ENCODE results near the gene APOBEC2.
A peak's percentile ranks its signal among the peaks of the same experiment; 100 is the strongest.

APOBEC2 gene

DNA sequence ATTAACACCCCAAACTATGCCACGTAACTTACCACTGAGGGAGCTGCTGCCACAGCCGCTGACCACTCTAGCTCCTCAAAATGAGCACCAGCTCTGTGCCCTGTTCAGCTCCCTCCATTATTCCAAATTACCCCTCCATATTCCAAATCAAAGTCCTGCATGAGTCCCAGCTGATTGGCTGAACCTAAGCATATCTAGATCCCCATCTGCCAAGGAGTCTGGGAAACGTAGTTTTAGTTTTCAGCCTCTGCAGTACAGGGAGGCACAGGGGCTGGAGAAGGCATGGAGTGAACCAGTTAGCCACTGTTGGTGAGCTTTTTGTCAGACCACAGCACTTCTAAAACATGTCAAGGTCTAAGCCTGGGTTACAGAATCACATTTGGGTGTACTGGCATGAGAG, 29.9 kb upstream of the APOBEC2 start:
- H3K9ac ChIP-seq (ENCODE audit: low read depth, low read length): no peak overlapping the region
- no peaks in the 10 kb centered on the region for H3K36me3 ChIP-seq (ENCODE audit: insufficient read depth, low read depth, low read length)
- H3K9me3 ChIP-seq (ENCODE audit: insufficient read depth, low read depth, low read length): no peaks in the 10 kb centered on the region
- 0 out of 2 replicates have a peak, but pooled peaks cover 5% of the 10 kb centered on the region for H3K4me1 ChIP-seq (ENCODE audit: insufficient read depth, low read length)
- H3K27me3 ChIP-seq (ENCODE audit: insufficient read depth, low read length): no peaks in the 10 kb centered on the region
- H3K27ac ChIP-seq (ENCODE audit: low read length): no peak overlapping the region
- no peak overlapping the region for H3K4me3 ChIP-seq (ENCODE audit: low read length)

DNA sequence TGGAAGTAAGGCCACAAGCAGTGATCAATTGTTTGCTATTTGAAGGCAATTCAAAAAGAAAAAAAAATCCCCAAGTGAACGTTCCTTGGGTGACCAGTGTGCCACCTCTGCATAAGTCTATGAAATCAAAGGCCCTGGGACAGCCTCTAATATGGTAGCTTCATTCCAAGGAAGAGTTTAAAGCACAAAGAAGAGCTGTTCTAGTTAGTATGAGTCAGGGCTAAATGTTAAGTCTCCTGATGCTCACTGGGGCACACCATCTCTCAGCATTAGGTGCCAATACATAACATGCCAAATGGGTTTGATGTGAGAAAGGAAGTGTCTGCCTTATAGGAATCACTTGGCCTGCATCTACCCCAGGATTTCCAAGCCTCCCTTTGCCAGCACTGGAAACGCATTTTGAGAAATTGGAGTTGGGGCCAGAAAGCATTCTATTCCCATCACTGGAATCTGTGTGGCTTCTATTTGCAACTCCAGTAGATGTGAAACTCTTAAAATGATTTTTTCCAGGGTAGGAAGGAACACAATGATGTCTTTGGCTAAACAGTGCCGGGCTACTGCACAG, 27.0 kb upstream of the APOBEC2 start:
- Histone ChIP-seq H3K9ac (ENCODE audit: low read depth, low read length) (no peak overlapping the region), H3K9me3 (ENCODE audit: insufficient read depth, low read depth, low read length) (no peaks in the 10 kb centered on the region), H3K4me1 (ENCODE audit: insufficient read depth, low read length) (peaks cover 13% of the 10 kb centered on the region; the same call in 1 of the 2 replicates)

DNA sequence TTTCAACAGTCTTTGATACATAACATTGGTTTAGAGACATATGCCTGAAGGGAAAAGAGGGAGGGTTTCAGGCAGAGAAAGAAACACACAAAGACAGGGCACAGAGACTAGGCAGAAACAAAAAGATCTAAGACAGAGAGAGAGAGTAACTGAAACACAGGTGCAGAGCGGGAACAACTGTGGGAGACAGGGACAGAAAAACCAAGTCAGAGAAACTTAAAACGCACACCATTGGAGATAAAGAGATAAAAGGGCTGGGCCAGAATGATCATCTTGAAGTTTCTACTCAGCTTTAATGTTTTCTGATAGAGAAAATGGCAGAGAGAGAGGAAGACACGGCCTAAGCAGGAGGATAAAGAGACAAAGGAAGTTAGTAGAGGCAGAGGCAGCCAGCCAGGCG, 25.8 kb upstream of the APOBEC2 start:
- Histone ChIP-seq H3K9ac (ENCODE audit: low read depth, low read length) (peak overlapping the region; percentile 68; the same call in 1 of the 2 replicates), H3K4me1 (ENCODE audit: insufficient read depth, low read length) (peaks cover 13% of the 10 kb centered on the region; the same call in 1 of the 2 replicates), H3K9me3 (ENCODE audit: insufficient read depth, low read depth, low read length) (no peaks in the 10 kb centered on the region), H3K36me3 (ENCODE audit: insufficient read depth, low read depth, low read length) (no peaks in the 10 kb centered on the region), H3K4me3 (ENCODE audit: low read length) (peak overlapping the region; percentile 68), H3K27me3 (ENCODE audit: insufficient read depth, low read length) (peaks cover 6% of the 10 kb centered on the region; the same call in 1 of the 2 replicates), H3K27ac (ENCODE audit: low read length) (no peak overlapping the region)

More for the DNA sequence above, 27.0 kb upstream of the APOBEC2 start:
- no peak overlapping the region for H3K27ac ChIP-seq (ENCODE audit: low read length)
- H3K36me3 ChIP-seq (ENCODE audit: insufficient read depth, low read depth, low read length): no peaks in the 10 kb centered on the region
- peaks cover 6% of the 10 kb centered on the region; the same call in 1 of the 2 replicates for H3K27me3 ChIP-seq (ENCODE audit: insufficient read depth, low read length)
- H3K4me3 ChIP-seq (ENCODE audit: low read length): no peak overlapping the region

- peak overlapping the region; percentile 75; the same call in 1 of the 2 replicates for H3K9ac ChIP-seq (ENCODE audit: low read depth, low read length)
- H3K9me3 ChIP-seq (ENCODE audit: insufficient read depth, low read depth, low read length): no peaks in the 10 kb centered on the region
- H3K27me3 ChIP-seq (ENCODE audit: insufficient read depth, low read length): peaks cover 6% of the 10 kb centered on the region; the same call in 1 of the 2 replicates
- H3K27ac ChIP-seq (ENCODE audit: low read length): no peak overlapping the region
- no peaks in the 10 kb centered on the region for H3K36me3 ChIP-seq (ENCODE audit: insufficient read depth, low read depth, low read length)
- peaks cover 13% of the 10 kb centered on the region; the same call in 1 of the 2 replicates for H3K4me1 ChIP-seq (ENCODE audit: insufficient read depth, low read length)
- peak overlapping the region; percentile 68 for H3K4me3 ChIP-seq (ENCODE audit: low read length)
These were observed 25.0 kb upstream of the APOBEC2 start for GRCh38 chr6:41027799-41028560.

DNA sequence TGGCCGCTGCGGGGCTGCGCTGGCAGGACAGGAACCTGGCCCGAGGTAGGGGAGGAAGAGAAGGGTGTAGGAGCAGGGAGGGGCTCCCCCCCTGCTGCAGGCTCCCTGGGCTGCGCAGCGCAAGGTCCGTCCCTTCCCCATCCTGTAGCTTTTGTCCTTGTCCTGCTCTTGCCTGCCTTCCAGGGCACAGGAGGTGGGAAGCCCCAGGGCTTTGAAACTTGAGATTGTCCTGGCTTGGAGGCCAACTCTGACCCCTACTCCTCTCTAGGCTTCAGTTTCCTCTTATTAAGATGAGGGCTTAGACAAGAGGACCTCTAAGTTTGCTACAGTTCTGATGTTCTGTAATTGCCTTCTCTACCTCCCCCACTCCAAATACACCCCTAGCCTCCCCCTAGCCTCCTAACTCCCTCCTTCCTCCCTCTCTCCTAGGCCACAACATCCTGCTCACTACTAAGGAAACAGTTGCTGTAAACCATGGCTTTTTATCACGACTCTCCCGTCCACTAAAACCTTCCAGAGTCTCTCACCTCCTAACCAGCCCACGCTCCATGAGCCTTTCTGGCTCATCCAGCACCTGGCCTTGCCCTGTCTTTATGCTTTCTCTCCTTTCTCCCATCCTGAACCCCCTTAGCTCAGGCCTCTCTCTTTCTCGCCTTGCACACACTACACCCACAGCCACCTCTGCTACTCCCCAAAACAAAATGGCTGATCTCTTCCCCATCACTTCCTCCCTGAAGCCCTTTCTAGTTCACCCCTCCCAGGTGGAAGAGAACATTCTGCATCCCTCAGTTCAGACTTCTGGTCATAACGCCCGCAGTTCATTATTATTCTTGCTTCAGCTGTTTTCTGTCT, 24.2 kb upstream of the APOBEC2 start:
- no peak overlapping the region for H3K27ac ChIP-seq (ENCODE audit: low read length)
- H3K9me3 ChIP-seq (ENCODE audit: insufficient read depth, low read depth, low read length): no peaks in the 10 kb centered on the region
- H3K9ac ChIP-seq (ENCODE audit: low read depth, low read length): peak overlapping the region; percentile 75; the same call in 1 of the 2 replicates
- no peaks in the 10 kb centered on the region for H3K36me3 ChIP-seq (ENCODE audit: insufficient read depth, low read depth, low read length)
- peak overlapping the region; percentile 68 for H3K4me3 ChIP-seq (ENCODE audit: low read length)
- peaks cover 6% of the 10 kb centered on the region; the same call in 1 of the 2 replicates for H3K27me3 ChIP-seq (ENCODE audit: insufficient read depth, low read length)
- peaks cover 13% of the 10 kb centered on the region; the same call in 1 of the 2 replicates for H3K4me1 ChIP-seq (ENCODE audit: insufficient read depth, low read length)

GRCh38 chr6:41032830-41033229, 20.2 kb upstream of the APOBEC2 start:
- Histone ChIP-seq H3K36me3 (ENCODE audit: insufficient read depth, low read depth, low read length) (no peaks in the 10 kb centered on the region), H3K27ac (ENCODE audit: low read length) (no peak overlapping the region), H3K9ac (ENCODE audit: low read depth, low read length) (no peak overlapping the region), H3K27me3 (ENCODE audit: insufficient read depth, low read length) (peaks cover 6% of the 10 kb centered on the region; the same call in 1 of the 2 replicates), H3K9me3 (ENCODE audit: insufficient read depth, low read depth, low read length) (no peaks in the 10 kb centered on the region), H3K4me3 (ENCODE audit: low read length) (no peak overlapping the region), H3K4me1 (ENCODE audit: insufficient read depth, low read length) (peaks cover 8% of the 10 kb centered on the region; the same call in 1 of the 2 replicates)

GRCh38 chr6:41033776-41034175, 19.2 kb upstream of the APOBEC2 start:
- H3K4me3 ChIP-seq (ENCODE audit: low read length): no peak overlapping the region
- no peaks in the 10 kb centered on the region for H3K9me3 ChIP-seq (ENCODE audit: insufficient read depth, low read depth, low read length)
- no peaks in the 10 kb centered on the region for H3K36me3 ChIP-seq (ENCODE audit: insufficient read depth, low read depth, low read length)
- peaks cover 7% of the 10 kb centered on the region for H3K4me1 ChIP-seq (ENCODE audit: insufficient read depth, low read length)
- H3K9ac ChIP-seq (ENCODE audit: low read depth, low read length): no peak overlapping the region
- H3K27ac ChIP-seq (ENCODE audit: low read length): no peak overlapping the region
- peaks cover 6% of the 10 kb centered on the region; the same call in 1 of the 2 replicates for H3K27me3 ChIP-seq (ENCODE audit: insufficient read depth, low read length)

- Histone ChIP-seq H3K36me3 (ENCODE audit: insufficient read depth, low read depth, low read length) (no peaks in the 10 kb centered on the region), H3K9me3 (ENCODE audit: insufficient read depth, low read depth, low read length) (no peaks in the 10 kb centered on the region), H3K27me3 (ENCODE audit: insufficient read depth, low read length) (no peaks in the 10 kb centered on the region), H3K9ac (ENCODE audit: low read depth, low read length) (no peak overlapping the region), H3K27ac (ENCODE audit: low read length) (no peak overlapping the region), H3K4me3 (ENCODE audit: low read length) (no peak overlapping the region), H3K4me1 (ENCODE audit: insufficient read depth, low read length) (peaks cover 6% of the 10 kb centered on the region)
These were observed 16.8 kb upstream of the APOBEC2 start for GRCh38 chr6:41036186-41036585.

DNA sequence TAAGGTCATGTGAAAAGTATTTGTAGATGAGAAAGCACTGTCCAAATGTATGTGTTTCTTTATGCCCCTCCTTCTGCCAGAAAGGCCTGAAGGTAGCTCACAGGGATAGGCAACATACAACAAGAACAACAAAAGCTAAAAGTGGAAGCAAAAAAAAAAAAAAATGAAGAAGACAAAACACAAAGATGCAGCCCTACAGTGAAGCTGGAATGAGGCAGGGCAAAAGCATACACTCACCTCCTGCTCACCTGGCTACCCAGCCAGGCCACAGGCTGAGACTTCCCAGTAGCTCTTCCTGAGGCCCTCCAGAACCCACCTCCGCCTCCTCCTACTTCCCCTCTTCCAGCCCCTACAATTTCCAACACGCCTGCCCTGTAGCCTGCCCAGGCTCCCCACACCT, 16.4 kb upstream of the APOBEC2 start:
- no peak overlapping the region for H3K4me3 ChIP-seq (ENCODE audit: low read length)
- peaks cover 6% of the 10 kb centered on the region for H3K4me1 ChIP-seq (ENCODE audit: insufficient read depth, low read length)
- H3K36me3 ChIP-seq (ENCODE audit: insufficient read depth, low read depth, low read length): no peaks in the 10 kb centered on the region
- no peak overlapping the region for H3K9ac ChIP-seq (ENCODE audit: low read depth, low read length)
- H3K27ac ChIP-seq (ENCODE audit: low read length): no peak overlapping the region
- no peaks in the 10 kb centered on the region for H3K27me3 ChIP-seq (ENCODE audit: insufficient read depth, low read length)
- no peaks in the 10 kb centered on the region for H3K9me3 ChIP-seq (ENCODE audit: insufficient read depth, low read depth, low read length)

GRCh38 chr6:41037107-41037900, 15.7 kb upstream of the APOBEC2 start:
- H3K9me3 ChIP-seq (ENCODE audit: insufficient read depth, low read depth, low read length): no peaks in the 10 kb centered on the region
- no peak overlapping the region for H3K9ac ChIP-seq (ENCODE audit: low read depth, low read length)
- no peak overlapping the region for H3K4me3 ChIP-seq (ENCODE audit: low read length)
- peaks cover 6% of the 10 kb centered on the region for H3K4me1 ChIP-seq (ENCODE audit: insufficient read depth, low read length)
- no peak overlapping the region for H3K27ac ChIP-seq (ENCODE audit: low read length)
- H3K27me3 ChIP-seq (ENCODE audit: insufficient read depth, low read length): no peaks in the 10 kb centered on the region
- H3K36me3 ChIP-seq (ENCODE audit: insufficient read depth, low read depth, low read length): no peaks in the 10 kb centered on the region

GRCh38 chr6:41038205-41038604, 14.8 kb upstream of the APOBEC2 start:
- Histone ChIP-seq H3K9me3 (ENCODE audit: insufficient read depth, low read depth, low read length) (no peaks in the 10 kb centered on the region), H3K9ac (ENCODE audit: low read depth, low read length) (no peak overlapping the region), H3K27me3 (ENCODE audit: insufficient read depth, low read length) (no peaks in the 10 kb centered on the region), H3K4me1 (ENCODE audit: insufficient read depth, low read length) (peaks cover 6% of the 10 kb centered on the region), H3K4me3 (ENCODE audit: low read length) (no peak overlapping the region), H3K27ac (ENCODE audit: low read length) (no peak overlapping the region), H3K36me3 (ENCODE audit: insufficient read depth, low read depth, low read length) (no peaks in the 10 kb centered on the region)
